Loucy (cell line): ENCODE data around the gene NFKBIA.

Experiments
- CTCF ChIP-seq: fragments of 200-600 bp; sonication (generic); conservative IDR thresholded peaks from 2 replicates; pipeline ENCODE4 v1.5.1; 2014; ENCODE audit warnings: mild to moderate bottlenecking, antibody characterized with exemption, low read length
- EZH2phosphoT487 ChIP-seq: fragments of 200-600 bp; IDR thresholded peaks from 2 replicates; pipeline ENCODE4 v1.6.1; 2018; ENCODE audit warnings: antibody characterized with exemption, mild to moderate bottlenecking, moderate library complexity, borderline replicate concordance

GRCh38 chr14:35425850-35426249 lies 21.3 kb upstream of the NFKBIA start:
- TF ChIP-seq CTCF = no peak
- no peak for TF ChIP-seq EZH2phosphoT487
